Fibroblast of the aortic adventitia (primary cell): ENCODE results near the gene ALDH1A1. TPM values are rescaled to one million over a fixed set of nuclear protein-coding genes. Genes with fewer than 3 reads are reported as not detected.
"Not testable (repeated sequence)": the region's sequence is repeated elsewhere in the genome, so short reads cannot be mapped to it uniquely, and the experiment has no call there.

Source experiments
- DNase-seq: peaks from one replicate; pipeline ENCODE4 v3.0.0-alpha.2; 2010; ENCODE audit warnings: low read depth
- H3K4me3 ChIP-seq: 2 replicates; pipeline ENCODE4 v1.5.1; 2011; ENCODE audit warnings: low read depth, mild to moderate bottlenecking, control low read depth, low read length, moderate library complexity
- total RNA-seq: library from RNA; depleted of rRNA; stranded (reverse); fragments of >200 nt; gene quantifications from 2 replicates; pipeline ENCODE4 v1.2.3, GENCODE V29; 2012; ENCODE audit warnings: low replicate concordance
- TF ChIP-seq, protein P1 (sequence below): IDR thresholded peaks from 2 replicates; pipeline ENCODE4 v1.5.1; 2011; ENCODE audit warnings: mild to moderate bottlenecking, low read length, control low read depth, inconsistent platforms; ENCODE audit not compliant: insufficient read depth

ALDH1A1 gene
- total RNA-seq, 1 donor, result 8.8 TPM

DNA sequence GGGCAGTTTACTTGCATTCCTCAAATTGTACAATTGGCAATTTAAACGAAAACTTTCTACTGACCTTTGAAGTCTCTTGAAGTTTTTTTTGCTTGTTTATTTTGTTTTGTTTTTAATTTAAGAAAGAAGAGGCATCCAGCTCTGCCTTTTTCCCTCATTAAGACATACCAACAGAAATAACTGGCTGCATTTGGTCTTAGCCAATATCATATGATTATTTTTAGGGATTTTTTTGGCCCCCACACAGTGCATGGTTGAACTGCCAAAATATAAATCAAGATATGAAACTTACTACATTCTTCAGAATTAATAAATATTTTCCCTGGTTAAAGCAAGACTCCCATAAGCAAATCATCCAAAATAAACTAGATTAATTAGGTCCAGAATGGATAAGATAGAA, 79.4 kb downstream of the ALDH1A1 start:
- no peak overlapping the region for H3K4me3 ChIP-seq
- TF ChIP-seq, protein P1, sequence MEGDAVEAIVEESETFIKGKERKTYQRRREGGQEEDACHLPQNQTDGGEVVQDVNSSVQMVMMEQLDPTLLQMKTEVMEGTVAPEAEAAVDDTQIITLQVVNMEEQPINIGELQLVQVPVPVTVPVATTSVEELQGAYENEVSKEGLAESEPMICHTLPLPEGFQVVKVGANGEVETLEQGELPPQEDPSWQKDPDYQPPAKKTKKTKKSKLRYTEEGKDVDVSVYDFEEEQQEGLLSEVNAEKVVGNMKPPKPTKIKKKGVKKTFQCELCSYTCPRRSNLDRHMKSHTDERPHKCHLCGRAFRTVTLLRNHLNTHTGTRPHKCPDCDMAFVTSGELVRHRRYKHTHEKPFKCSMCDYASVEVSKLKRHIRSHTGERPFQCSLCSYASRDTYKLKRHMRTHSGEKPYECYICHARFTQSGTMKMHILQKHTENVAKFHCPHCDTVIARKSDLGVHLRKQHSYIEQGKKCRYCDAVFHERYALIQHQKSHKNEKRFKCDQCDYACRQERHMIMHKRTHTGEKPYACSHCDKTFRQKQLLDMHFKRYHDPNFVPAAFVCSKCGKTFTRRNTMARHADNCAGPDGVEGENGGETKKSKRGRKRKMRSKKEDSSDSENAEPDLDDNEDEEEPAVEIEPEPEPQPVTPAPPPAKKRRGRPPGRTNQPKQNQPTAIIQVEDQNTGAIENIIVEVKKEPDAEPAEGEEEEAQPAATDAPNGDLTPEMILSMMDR, result no peak
- DNase-seq, result no peak

DNA sequence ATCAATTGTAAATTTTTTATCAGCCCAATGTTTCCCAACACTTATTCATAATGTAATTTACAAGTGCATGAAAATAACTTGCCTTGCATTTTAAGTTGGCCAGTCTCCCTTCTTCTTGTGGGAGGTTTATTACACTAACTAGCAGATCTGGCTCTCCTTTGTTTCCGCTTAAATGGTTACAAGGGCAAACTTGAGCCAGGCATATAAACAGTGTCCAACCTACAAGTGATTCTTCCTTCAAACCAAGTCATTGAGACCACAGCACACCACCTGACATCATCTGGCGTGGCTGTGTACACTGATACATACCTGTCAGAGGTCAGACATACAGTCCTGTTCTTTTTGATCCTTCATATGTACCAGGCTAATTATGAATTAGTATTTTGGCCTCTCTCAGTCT, 80.1 kb downstream of the ALDH1A1 start:
- H3K4me3 ChIP-seq, result no peak overlapping the region
- DNase-seq, result no peak
- TF ChIP-seq, protein P1, result no peak

DNA sequence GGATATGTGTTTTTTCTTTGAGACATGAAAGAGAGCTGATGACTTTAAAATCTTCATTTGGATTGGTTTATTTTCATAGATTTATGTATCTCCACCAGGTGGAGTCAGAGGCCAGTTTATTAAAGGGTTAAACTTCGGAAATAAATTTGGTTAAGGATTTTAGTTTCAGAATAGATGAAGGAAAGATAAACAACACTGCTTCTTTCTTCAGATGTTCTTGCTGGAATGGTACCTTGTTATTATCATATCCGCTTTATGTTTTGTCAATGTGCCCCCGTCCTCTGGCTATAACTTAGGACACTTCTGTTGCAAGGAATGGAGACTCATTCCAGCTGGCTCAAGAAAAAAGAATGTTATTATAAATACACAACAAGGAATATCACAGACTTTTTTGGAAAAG, 81.2 kb downstream of the ALDH1A1 start:
- H3K4me3 ChIP-seq, result peak overlapping the region; percentile 37
- peak; percentile 56 for DNase-seq
- TF ChIP-seq, protein P1, result peak; percentile 43

DNA sequence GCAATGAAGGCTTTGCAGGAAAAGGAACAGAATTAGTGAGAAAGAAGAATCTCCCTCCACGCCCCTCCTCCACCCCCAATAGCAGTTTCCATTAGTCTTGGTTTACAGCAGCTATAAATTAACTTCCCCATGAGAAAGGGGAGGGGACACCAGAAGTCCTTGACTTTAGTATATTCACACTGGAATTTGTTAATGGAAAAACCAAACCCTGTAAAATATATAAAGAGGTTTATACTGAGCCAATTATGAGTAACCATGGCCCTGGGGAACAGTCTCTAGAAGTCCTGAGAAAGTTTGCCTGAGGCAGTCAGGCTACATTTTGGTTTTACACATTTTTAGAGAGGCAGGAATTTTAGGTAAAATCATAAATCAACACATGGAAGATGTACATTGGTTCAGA, 88.5 kb downstream of the ALDH1A1 start:
- TF ChIP-seq, protein P1, result no peak
- no peak for DNase-seq
- no peak overlapping the region for H3K4me3 ChIP-seq

DNA sequence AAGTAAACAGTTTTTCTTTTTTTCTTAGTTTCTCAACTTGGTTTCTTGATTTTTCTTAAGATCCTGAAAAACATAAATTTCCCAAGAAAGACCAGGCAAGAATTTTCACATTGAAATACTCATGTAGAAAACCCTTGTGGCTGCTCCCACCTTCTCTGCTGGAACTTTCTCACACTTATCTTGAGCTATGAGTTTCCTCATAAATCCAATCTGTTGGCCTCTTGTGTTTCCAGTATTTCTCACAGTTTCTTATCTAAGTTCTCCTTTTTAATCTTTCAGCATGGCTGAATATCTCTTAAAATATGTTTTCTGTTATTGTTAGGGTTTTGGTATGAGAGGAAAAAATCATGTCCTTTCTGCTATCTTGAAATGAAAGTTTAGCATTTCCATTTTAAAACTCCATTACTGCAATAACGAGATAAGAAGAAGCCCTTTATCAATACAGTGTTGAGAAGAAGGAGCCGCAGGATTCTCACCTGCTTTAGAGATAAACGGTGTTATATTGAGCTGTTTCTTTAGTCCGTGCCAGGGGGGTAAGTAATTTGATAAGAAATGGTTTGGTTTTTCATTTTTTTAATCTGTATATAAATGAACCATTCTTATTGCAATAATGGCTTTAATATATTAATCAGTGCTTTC, 89.3 kb downstream of the ALDH1A1 start:
- DNase-seq, result peak; percentile 52
- TF ChIP-seq, protein P1, result no peak

DNA sequence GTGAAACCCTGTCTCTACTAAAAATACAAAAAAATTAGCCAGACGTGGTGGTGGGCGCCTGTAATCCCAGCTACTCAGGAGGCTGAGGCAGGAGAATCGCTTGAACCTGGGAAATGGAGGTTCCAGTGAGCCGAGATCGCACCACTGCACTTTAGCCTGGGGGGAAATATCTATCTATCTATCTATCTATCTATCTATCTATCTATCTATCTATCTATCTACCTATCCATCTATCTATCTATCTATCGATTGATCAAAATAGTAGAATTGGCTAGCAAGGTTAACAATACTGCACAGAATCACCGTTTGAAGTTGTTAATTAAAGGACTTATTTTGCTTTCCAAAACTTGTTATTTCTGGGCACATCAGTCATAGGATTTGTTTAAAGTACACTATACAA, 90.1 kb downstream of the ALDH1A1 start:
- not testable (repeated sequence) for H3K4me3 ChIP-seq, DNase-seq

More for the DNA sequence above, 89.3 kb downstream of the ALDH1A1 start:
- no peak overlapping the region for H3K4me3 ChIP-seq

DNA sequence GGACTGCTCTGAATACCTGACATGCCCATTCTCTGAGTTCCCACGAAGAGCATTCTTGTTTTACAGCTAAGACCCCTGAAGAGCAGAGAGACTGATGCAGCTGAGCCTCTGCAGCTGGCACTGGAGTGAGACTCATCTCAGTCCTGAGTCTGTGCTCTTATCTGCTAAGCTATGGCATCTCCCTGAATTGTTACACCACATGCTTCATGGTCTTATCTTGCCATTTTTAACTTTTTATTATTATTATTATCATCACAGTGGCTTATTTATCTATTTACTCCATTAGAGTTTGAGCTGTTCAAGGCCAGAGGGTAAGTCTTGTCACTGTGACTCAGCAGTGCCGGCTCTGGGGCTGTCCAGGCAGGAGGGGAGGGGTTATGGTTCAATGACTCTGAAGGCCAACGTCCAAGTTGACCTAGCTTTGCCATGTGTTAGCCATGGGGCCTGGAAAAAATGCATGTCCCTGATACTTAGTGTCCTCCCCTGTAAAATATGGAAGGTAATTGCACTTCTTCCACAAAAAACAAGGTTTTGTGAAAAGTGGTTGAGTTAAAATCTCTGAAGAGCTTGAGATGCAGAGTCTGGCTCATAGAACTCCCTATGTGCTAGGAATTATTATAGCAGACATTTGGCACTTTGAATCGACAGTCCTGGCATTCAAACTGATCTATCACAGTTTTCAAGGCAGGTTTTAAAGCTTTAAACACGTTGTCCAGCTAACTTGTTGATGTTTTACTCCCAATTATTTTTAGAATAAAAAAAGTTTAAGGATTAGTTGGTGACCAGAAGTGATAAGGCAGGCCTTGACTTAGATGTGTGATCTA, 94.6 kb downstream of the ALDH1A1 start:
- H3K4me3 ChIP-seq, result no peak overlapping the region
- TF ChIP-seq, protein P1, result no peak
- peak; percentile 45 for DNase-seq
